HPDE6-E6E7 (cell line): Measurements from ENCODE around the gene AP4S1.
"Not testable (repeated sequence)": the region's sequence is repeated elsewhere in the genome, so short reads cannot be mapped to it uniquely, and the experiment has no call there.

Experiments used
- DNase-seq: peaks from one replicate; pipeline ENCODE4 v3.0.0; 2011; ENCODE audit warnings: missing footprints; ENCODE audit errors: extremely low spot score

The AP4S1 gene

GRCh38 chr14:31025367-31026076, at the start of gene AP4S1:
Gene AP4S1, plus strand, starts transcription at chr14:31025649. Its CDS starts 40,548 bp downstream, at chr14:31066197.
- peak; percentile 12 for DNase-seq

GRCh38 chr14:30977752-30978151, 47.7 kb upstream of the AP4S1 start:
- no peak for DNase-seq

- peak; percentile 31 for DNase-seq
Observed at GRCh38 chr14:30980106-30980704, 45.2 kb upstream of the AP4S1 start.

- no peak for DNase-seq
Observed at GRCh38 chr14:30980980-30981379, 44.5 kb upstream of the AP4S1 start.

- no peak for DNase-seq
Observed at GRCh38 chr14:30982533-30982932, 42.9 kb upstream of the AP4S1 start.

- DNase-seq: no peak
Observed at GRCh38 chr14:30983858-30984257, 41.6 kb upstream of the AP4S1 start.

- no peak for DNase-seq
Observed at GRCh38 chr14:30985796-30986195, 39.7 kb upstream of the AP4S1 start.

GRCh38 chr14:30988509-30988908, 36.9 kb upstream of the AP4S1 start:
- DNase-seq: no peak

- no peak for DNase-seq
Observed at GRCh38 chr14:30990770-30991169, 34.7 kb upstream of the AP4S1 start.

GRCh38 chr14:30991408-30991807, 34.0 kb upstream of the AP4S1 start:
- DNase-seq: no peak

- DNase-seq: no peak
Observed at GRCh38 chr14:30993071-30993470, 32.4 kb upstream of the AP4S1 start.

- DNase-seq: no peak
Observed at GRCh38 chr14:30994681-30995620, 30.5 kb upstream of the AP4S1 start.

- no peak for DNase-seq
Observed at GRCh38 chr14:30995689-30996088, 29.8 kb upstream of the AP4S1 start.

- DNase-seq: no peak
Observed at GRCh38 chr14:30996892-30997659, 28.4 kb upstream of the AP4S1 start.

- no peak for DNase-seq
Observed at GRCh38 chr14:30998100-30998706, 27.2 kb upstream of the AP4S1 start.

GRCh38 chr14:30999038-30999773, 26.2 kb upstream of the AP4S1 start:
- no peak for DNase-seq

- DNase-seq: no peak
Observed at GRCh38 chr14:31000629-31001338, 24.7 kb upstream of the AP4S1 start.

- DNase-seq: no peak
Observed at GRCh38 chr14:31001339-31001658, 24.1 kb upstream of the AP4S1 start.

GRCh38 chr14:31003284-31003683, 22.2 kb upstream of the AP4S1 start:
- DNase-seq: no peak

GRCh38 chr14:31004007-31004406, 21.4 kb upstream of the AP4S1 start:
- not testable (repeated sequence) for DNase-seq
